ENCODE measurements around the gene HMCN1.

Gene HMCN1

DNA sequence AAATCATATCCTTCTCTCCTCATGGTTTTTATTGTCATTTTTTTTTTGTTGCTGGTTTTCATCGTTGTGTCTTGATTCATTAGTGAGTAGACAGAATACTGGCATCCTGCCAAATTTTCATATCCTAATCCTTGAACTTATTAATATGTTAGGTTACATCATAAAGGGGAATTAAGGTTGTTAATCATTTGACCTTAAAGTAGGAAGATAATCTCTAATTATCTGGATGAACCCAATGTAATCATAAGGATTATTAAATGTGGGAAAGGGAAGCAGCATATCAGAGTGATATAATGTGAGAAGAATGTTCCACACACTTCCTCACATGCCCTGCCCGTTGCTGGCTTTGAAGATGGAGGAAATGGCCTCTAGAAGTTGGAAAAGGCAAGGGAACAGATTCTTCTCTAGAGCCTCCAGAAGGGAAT lies 299.7 kb downstream of the HMCN1 start:
- H3K4me3 ChIP-seq (ENCODE audit: low read length), result no peak overlapping the region
- no peaks in the 10 kb centered on the region for H3K27me3 ChIP-seq (replicated peaks; ENCODE audit: insufficient read depth, low read length)
- H3K79me2 ChIP-seq (ENCODE audit: low read length), result no peaks in the 10 kb centered on the region
- TF ChIP-seq EZH2 (optimal IDR thresholded peaks at IDR 0.05; ENCODE audit: low read depth, low read length) (no peak), EZH2phosphoT487 (IDR thresholded peaks at IDR 0.05; ENCODE audit: low read length) (no peak), CTCF (IDR thresholded peaks at IDR 0.05; ENCODE audit: low read length) (no peak)
- no peak overlapping the region for H3K4me2 ChIP-seq (ENCODE audit: low read depth, low read length)
- H3K9ac ChIP-seq (ENCODE audit: low read length), result no peak overlapping the region
- no peaks in the 10 kb centered on the region for H3K9me2 ChIP-seq (replicated peaks; ENCODE audit: insufficient read depth, low read length)
- no peaks in the 10 kb centered on the region for H3K36me3 ChIP-seq (replicated peaks; ENCODE audit: insufficient read depth, low read length)
- H3K4me1 ChIP-seq (ENCODE audit: low read length), result no peaks in the 10 kb centered on the region
- no peak overlapping the region for H3K27ac ChIP-seq (ENCODE audit: low read length)
- H3K9me3 ChIP-seq (replicated peaks; ENCODE audit: insufficient read depth, low read length), result no peaks in the 10 kb centered on the region
- no peak overlapping the region for H2AFZ ChIP-seq (ENCODE audit: low read length)
- DNase-seq, result no peak
- no peaks in the 10 kb centered on the region for H3F3A ChIP-seq (ENCODE audit: insufficient read depth, low read length)
- H4K20me1 ChIP-seq (ENCODE audit: insufficient read depth, low read length), result no peaks in the 10 kb centered on the region

DNA sequence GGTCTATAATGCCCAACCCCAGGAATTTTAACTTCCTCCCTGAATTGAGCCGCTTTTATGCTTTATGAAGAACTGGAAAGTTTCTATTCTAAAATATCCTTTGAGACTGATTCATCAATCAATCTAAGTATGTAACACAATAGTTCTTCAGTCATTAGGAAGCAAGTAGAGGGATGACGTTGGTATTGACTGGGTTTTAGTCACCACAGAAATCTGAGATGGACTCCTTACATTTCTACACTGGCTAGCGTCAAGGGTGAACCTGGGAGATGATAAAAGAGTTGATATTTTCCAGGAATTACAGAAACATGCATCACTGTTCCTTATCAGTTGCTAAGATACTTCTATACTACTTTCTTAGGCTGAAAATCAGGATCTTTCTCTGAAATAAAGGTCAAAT lies 308.0 kb downstream of the HMCN1 start:
- H3K36me3 ChIP-seq (replicated peaks; ENCODE audit: insufficient read depth, low read length), result no peaks in the 10 kb centered on the region
- no peak overlapping the region for H2AFZ ChIP-seq (ENCODE audit: low read length)
- no peak for TF ChIP-seq EZH2 (optimal IDR thresholded peaks at IDR 0.05; ENCODE audit: low read depth, low read length)
- TF ChIP-seq CTCF (IDR thresholded peaks at IDR 0.05; ENCODE audit: low read length), result no peak
- TF ChIP-seq EZH2phosphoT487 (IDR thresholded peaks at IDR 0.05; ENCODE audit: low read length), result no peak
- H3K9ac ChIP-seq (ENCODE audit: low read length), result no peak overlapping the region
- H3K4me1 ChIP-seq (ENCODE audit: low read length), result no peaks in the 10 kb centered on the region
- no peaks in the 10 kb centered on the region for H3F3A ChIP-seq (ENCODE audit: insufficient read depth, low read length)
- H3K4me2 ChIP-seq (ENCODE audit: low read depth, low read length), result no peak overlapping the region
- no peak overlapping the region for H3K4me3 ChIP-seq (ENCODE audit: low read length)
- H3K27me3 ChIP-seq (replicated peaks; ENCODE audit: insufficient read depth, low read length), result no peaks in the 10 kb centered on the region
- no peak for DNase-seq
- no peak overlapping the region for H3K27ac ChIP-seq (ENCODE audit: low read length)
- H3K9me3 ChIP-seq (replicated peaks; ENCODE audit: insufficient read depth, low read length), result no peaks in the 10 kb centered on the region
- no peaks in the 10 kb centered on the region for H3K9me2 ChIP-seq (replicated peaks; ENCODE audit: insufficient read depth, low read length)
- H4K20me1 ChIP-seq (ENCODE audit: insufficient read depth, low read length), result no peaks in the 10 kb centered on the region
- no peaks in the 10 kb centered on the region for H3K79me2 ChIP-seq (ENCODE audit: low read length)

- H3K4me1 ChIP-seq (ENCODE audit: low read length), result no peaks in the 10 kb centered on the region
- DNase-seq, result no peak
Measured at GRCh38 chr1:186043296-186043695, 309.1 kb downstream of the HMCN1 start.

More at GRCh38 chr1:186043296-186043695, 309.1 kb downstream of the HMCN1 start:
- Histone ChIP-seq H3K9me2 (replicated peaks; ENCODE audit: insufficient read depth, low read length) (no peaks in the 10 kb centered on the region), H3K4me3 (ENCODE audit: low read length) (no peak overlapping the region), H3K27ac (ENCODE audit: low read length) (no peak overlapping the region), H3K9me3 (replicated peaks; ENCODE audit: insufficient read depth, low read length) (no peaks in the 10 kb centered on the region), H2AFZ (ENCODE audit: low read length) (no peak overlapping the region), H3K36me3 (replicated peaks; ENCODE audit: insufficient read depth, low read length) (no peaks in the 10 kb centered on the region), H4K20me1 (ENCODE audit: insufficient read depth, low read length) (no peaks in the 10 kb centered on the region), H3K79me2 (ENCODE audit: low read length) (no peaks in the 10 kb centered on the region), H3K9ac (ENCODE audit: low read length) (no peak overlapping the region), H3K27me3 (replicated peaks; ENCODE audit: insufficient read depth, low read length) (no peaks in the 10 kb centered on the region), H3F3A (ENCODE audit: insufficient read depth, low read length) (no peaks in the 10 kb centered on the region), H3K4me2 (ENCODE audit: low read depth, low read length) (no peak overlapping the region)
- TF ChIP-seq CTCF (IDR thresholded peaks at IDR 0.05; ENCODE audit: low read length) (no peak), EZH2 (optimal IDR thresholded peaks at IDR 0.05; ENCODE audit: low read depth, low read length) (no peak), EZH2phosphoT487 (IDR thresholded peaks at IDR 0.05; ENCODE audit: low read length) (no peak)
